Measurements from ENCODE around the gene KIF1B.

The KIF1B gene

GRCh38 chr1:10353282-10353681 is 142.9 kb downstream of the KIF1B start:
- ATAC-seq, result no peak
- no peak for TF ChIP-seq SNAI2 (CRISPR knock-in tag; IDR thresholded peaks at IDR 0.05)
- TF ChIP-seq OSR1 (CRISPR knock-in tag; IDR thresholded peaks at IDR 0.05), result no peak
- TF ChIP-seq TSHZ2 (CRISPR knock-in tag; IDR thresholded peaks at IDR 0.05), result no peak
- no peak for TF ChIP-seq BACH2 (CRISPR knock-in tag; IDR thresholded peaks at IDR 0.05; ENCODE audit: borderline replicate concordance)
- no peak for TF ChIP-seq ZFP3 (CRISPR knock-in tag; IDR thresholded peaks at IDR 0.05)
- TF ChIP-seq ARNTL (CRISPR knock-in tag; IDR thresholded peaks at IDR 0.05; ENCODE audit: borderline replicate concordance, low read depth), result no peak
- TF ChIP-seq GLIS3 (CRISPR knock-in tag; IDR thresholded peaks at IDR 0.05), result no peak
- no peak for TF ChIP-seq CREB5 (CRISPR knock-in tag; IDR thresholded peaks at IDR 0.05; ENCODE audit: low read depth)
- no peak for TF ChIP-seq PPARA (CRISPR knock-in tag; IDR thresholded peaks at IDR 0.05; ENCODE audit: borderline replicate concordance)
- no peak for TF ChIP-seq ZNF70 (CRISPR knock-in tag; IDR thresholded peaks at IDR 0.05)
- TF ChIP-seq, protein P1, sequence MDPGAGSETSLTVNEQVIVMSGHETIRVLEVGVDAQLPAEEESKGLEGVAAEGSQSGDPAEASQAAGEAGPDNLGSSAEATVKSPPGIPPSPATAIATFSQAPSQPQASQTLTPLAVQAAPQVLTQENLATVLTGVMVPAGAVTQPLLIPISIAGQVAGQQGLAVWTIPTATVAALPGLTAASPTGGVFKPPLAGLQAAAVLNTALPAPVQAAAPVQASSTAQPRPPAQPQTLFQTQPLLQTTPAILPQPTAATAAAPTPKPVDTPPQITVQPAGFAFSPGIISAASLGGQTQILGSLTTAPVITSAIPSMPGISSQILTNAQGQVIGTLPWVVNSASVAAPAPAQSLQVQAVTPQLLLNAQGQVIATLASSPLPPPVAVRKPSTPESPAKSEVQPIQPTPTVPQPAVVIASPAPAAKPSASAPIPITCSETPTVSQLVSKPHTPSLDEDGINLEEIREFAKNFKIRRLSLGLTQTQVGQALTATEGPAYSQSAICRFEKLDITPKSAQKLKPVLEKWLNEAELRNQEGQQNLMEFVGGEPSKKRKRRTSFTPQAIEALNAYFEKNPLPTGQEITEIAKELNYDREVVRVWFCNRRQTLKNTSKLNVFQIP (CRISPR knock-in tag; IDR thresholded peaks at IDR 0.05; ENCODE audit: borderline replicate concordance, low read depth), result no peak

- ATAC-seq, result no peak
- TF ChIP-seq ZFP30 (CRISPR knock-in tag; IDR thresholded peaks at IDR 0.05), result no peak
- no peak for TF ChIP-seq GLIS3 (CRISPR knock-in tag; IDR thresholded peaks at IDR 0.05)
- no peak for TF ChIP-seq SNAI2 (CRISPR knock-in tag; IDR thresholded peaks at IDR 0.05)
These were observed 143.3 kb downstream of the KIF1B start for GRCh38 chr1:10353693-10354092.

DNA sequence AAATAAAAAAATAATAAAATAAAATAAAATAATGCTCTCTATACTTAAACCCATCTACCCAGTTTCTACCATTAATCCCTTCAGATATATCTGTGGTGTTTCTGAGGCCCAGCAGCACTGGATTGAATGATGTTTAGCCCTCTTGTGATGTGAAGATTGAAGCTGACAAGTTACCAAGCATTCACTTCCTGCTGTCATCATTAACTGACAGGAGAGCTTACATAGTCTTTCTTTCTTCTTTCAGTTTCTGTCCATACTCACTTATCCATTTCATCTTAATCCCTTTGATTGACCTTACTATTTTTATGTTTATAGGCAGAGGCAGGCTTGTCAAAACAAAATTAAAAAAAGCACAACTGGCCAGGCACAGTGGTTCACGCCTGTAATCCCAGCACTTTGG is 149.7 kb downstream of the KIF1B start:
- TF ChIP-seq BACH2 (CRISPR knock-in tag; IDR thresholded peaks at IDR 0.05; ENCODE audit: borderline replicate concordance) (no peak), GLIS3 (CRISPR knock-in tag; IDR thresholded peaks at IDR 0.05) (no peak), RARB (CRISPR knock-in tag; IDR thresholded peaks at IDR 0.05) (no peak)
- no peak for ATAC-seq

DNA sequence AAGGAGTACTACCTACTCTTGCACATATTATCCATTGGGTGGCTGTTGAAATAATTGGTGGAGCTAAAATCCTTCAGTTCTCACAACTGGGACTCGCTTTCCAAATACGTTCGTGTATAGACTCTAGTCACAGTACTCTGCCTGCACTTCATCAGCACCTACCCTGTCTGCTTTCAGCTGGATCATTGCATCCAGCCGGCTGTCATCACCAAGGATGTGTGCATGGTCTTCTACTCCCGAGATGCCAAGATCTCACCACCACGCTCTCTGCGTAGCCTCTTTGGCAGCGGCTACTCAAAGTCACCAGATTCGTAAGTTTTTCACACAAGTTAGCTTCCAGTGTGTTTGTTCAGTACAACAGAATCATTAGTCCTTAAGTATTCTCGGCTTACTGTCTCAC is 151.1 kb downstream of the KIF1B start:
- ATAC-seq, result no peak
- TF ChIP-seq, protein P2, sequence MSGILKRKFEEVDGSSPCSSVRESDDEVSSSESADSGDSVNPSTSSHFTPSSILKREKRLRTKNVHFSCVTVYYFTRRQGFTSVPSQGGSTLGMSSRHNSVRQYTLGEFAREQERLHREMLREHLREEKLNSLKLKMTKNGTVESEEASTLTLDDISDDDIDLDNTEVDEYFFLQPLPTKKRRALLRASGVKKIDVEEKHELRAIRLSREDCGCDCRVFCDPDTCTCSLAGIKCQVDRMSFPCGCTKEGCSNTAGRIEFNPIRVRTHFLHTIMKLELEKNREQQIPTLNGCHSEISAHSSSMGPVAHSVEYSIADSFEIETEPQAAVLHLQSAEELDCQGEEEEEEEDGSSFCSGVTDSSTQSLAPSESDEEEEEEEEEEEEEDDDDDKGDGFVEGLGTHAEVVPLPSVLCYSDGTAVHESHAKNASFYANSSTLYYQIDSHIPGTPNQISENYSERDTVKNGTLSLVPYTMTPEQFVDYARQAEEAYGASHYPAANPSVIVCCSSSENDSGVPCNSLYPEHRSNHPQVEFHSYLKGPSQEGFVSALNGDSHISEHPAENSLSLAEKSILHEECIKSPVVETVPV (CRISPR knock-in tag; IDR thresholded peaks at IDR 0.05), result no peak
- TF ChIP-seq PPARA (CRISPR knock-in tag; IDR thresholded peaks at IDR 0.05; ENCODE audit: borderline replicate concordance), result no peak
- TF ChIP-seq ZC3H10 (CRISPR knock-in tag; IDR thresholded peaks at IDR 0.05), result no peak
- no peak for TF ChIP-seq TCF4 (CRISPR knock-in tag; IDR thresholded peaks at IDR 0.05; ENCODE audit: borderline replicate concordance)
- TF ChIP-seq ZNF565 (CRISPR knock-in tag; conservative IDR thresholded peaks at IDR 0.05; ENCODE audit: low read depth), result no peak
- no peak for TF ChIP-seq TOX (CRISPR knock-in tag; IDR thresholded peaks at IDR 0.05; ENCODE audit: borderline replicate concordance)
- no peak for TF ChIP-seq ZNF70 (CRISPR knock-in tag; IDR thresholded peaks at IDR 0.05)
- TF ChIP-seq GLIS3 (CRISPR knock-in tag; IDR thresholded peaks at IDR 0.05), result no peak
- TF ChIP-seq CSDC2 (CRISPR knock-in tag; IDR thresholded peaks at IDR 0.05), result no peak
- no peak for TF ChIP-seq ZFP3 (CRISPR knock-in tag; IDR thresholded peaks at IDR 0.05)
- no peak for TF ChIP-seq ZFP30 (CRISPR knock-in tag; IDR thresholded peaks at IDR 0.05)
- no peak for TF ChIP-seq TSHZ2 (CRISPR knock-in tag; IDR thresholded peaks at IDR 0.05)
- TF ChIP-seq OSR1 (CRISPR knock-in tag; IDR thresholded peaks at IDR 0.05), result no peak
- no peak for TF ChIP-seq ARNTL (CRISPR knock-in tag; IDR thresholded peaks at IDR 0.05; ENCODE audit: borderline replicate concordance, low read depth)

All from SK-N-SH treated with all-trans-retinoic acid at 6 μM for 48 hours (cell line).